Measurements from ENCODE around the gene MAPKAPK2. TPM values are rescaled to one million over a fixed set of nuclear protein-coding genes. Genes with fewer than 3 reads are reported as not detected.
A peak's percentile ranks its signal among the peaks of the same experiment; 100 is the strongest.

Gene MAPKAPK2
- total RNA-seq, 1 donor from 2014 or later = 63.1 TPM

- peaks cover 52% of the 10 kb centered on the region for H3K4me1 Mint-ChIP-seq (ENCODE audit: unreplicated experiment)
- H3K9me3 Mint-ChIP-seq = peaks cover under 1% of the 10 kb centered on the region
- peaks cover 3% of the 10 kb centered on the region for H3K36me3 Mint-ChIP-seq
- no peak for TF ChIP-seq CTCF (conservative IDR thresholded peaks at IDR 0.05)
- H3K27ac Mint-ChIP-seq = no peak overlapping the region
- H3K4me3 Mint-ChIP-seq = no peak overlapping the region
- no peak for DNase-seq (ENCODE audit: extremely low spot score, unreplicated experiment)
- H3K27me3 Mint-ChIP-seq = no peaks in the 10 kb centered on the region
These were observed 17.6 kb downstream of the MAPKAPK2 start for GRCh38 chr1:206702260-206702659.

- H3K4me3 Mint-ChIP-seq = no peak overlapping the region
- TF ChIP-seq CTCF (conservative IDR thresholded peaks at IDR 0.05) = no peak
- no peaks in the 10 kb centered on the region for H3K9me3 Mint-ChIP-seq
- H3K36me3 Mint-ChIP-seq = no peaks in the 10 kb centered on the region
- no peak for DNase-seq (ENCODE audit: extremely low spot score, unreplicated experiment)
- peak overlapping the region; percentile 13 for H3K27ac Mint-ChIP-seq
- no peaks in the 10 kb centered on the region for H3K27me3 Mint-ChIP-seq
- peaks cover 55% of the 10 kb centered on the region for H3K4me1 Mint-ChIP-seq (ENCODE audit: unreplicated experiment)
These were observed 18.1 kb downstream of the MAPKAPK2 start for GRCh38 chr1:206702803-206703202.

- H3K27me3 Mint-ChIP-seq = no peaks in the 10 kb centered on the region
These were observed 19.0 kb downstream of the MAPKAPK2 start for GRCh38 chr1:206703661-206704060.

GRCh38 chr1:206704226-206704625 is 19.5 kb downstream of the MAPKAPK2 start:
- Mint-ChIP-seq H3K4me3 (no peak overlapping the region), H3K9me3 (no peaks in the 10 kb centered on the region), H3K4me1 (ENCODE audit: unreplicated experiment) (peaks cover 62% of the 10 kb centered on the region)

More at GRCh38 chr1:206703661-206704060, 19.0 kb downstream of the MAPKAPK2 start:
- H3K36me3 Mint-ChIP-seq = no peaks in the 10 kb centered on the region
- H3K9me3 Mint-ChIP-seq = no peaks in the 10 kb centered on the region
- no peak overlapping the region for H3K4me3 Mint-ChIP-seq
- H3K27ac Mint-ChIP-seq = no peak overlapping the region
- no peak for DNase-seq (ENCODE audit: extremely low spot score, unreplicated experiment)
- no peak for TF ChIP-seq CTCF (conservative IDR thresholded peaks at IDR 0.05)
- H3K4me1 Mint-ChIP-seq (ENCODE audit: unreplicated experiment) = peaks cover 61% of the 10 kb centered on the region

GRCh38 chr1:206705191-206705590 is 20.5 kb downstream of the MAPKAPK2 start:
- Mint-ChIP-seq H3K36me3 (no peaks in the 10 kb centered on the region), H3K4me1 (ENCODE audit: unreplicated experiment) (peaks cover 62% of the 10 kb centered on the region), H3K27me3 (no peaks in the 10 kb centered on the region), H3K4me3 (peak overlapping the region; percentile 33), H3K9me3 (no peaks in the 10 kb centered on the region), H3K27ac (peak overlapping the region; percentile 50)
- no peak for TF ChIP-seq CTCF (conservative IDR thresholded peaks at IDR 0.05)
- no peak for DNase-seq (ENCODE audit: extremely low spot score, unreplicated experiment)

More at GRCh38 chr1:206704226-206704625, 19.5 kb downstream of the MAPKAPK2 start:
- DNase-seq (ENCODE audit: extremely low spot score, unreplicated experiment) = no peak
- Mint-ChIP-seq H3K36me3 (no peaks in the 10 kb centered on the region), H3K27ac (no peak overlapping the region), H3K27me3 (no peaks in the 10 kb centered on the region)
- TF ChIP-seq CTCF (conservative IDR thresholded peaks at IDR 0.05) = no peak

Measured in type B pancreatic cell (in vitro differentiated cells).